Measurements from ENCODE around the gene KDSR.

Gene KDSR

GRCh38 chr18:63402246-63403162 lies 35.5 kb upstream of the KDSR start:
- DNase-seq (ENCODE audit: low read depth) = no peak
- no peak overlapping the region for H3K4me3 ChIP-seq (ENCODE audit: low read length)
- no peak for TF ChIP-seq CTCF (conservative IDR thresholded peaks at IDR 0.05; ENCODE audit: low read length)

GRCh38 chr18:63399300-63399699 lies 32.3 kb upstream of the KDSR start:
- no peak for DNase-seq (ENCODE audit: low read depth)
- no peak for TF ChIP-seq CTCF (conservative IDR thresholded peaks at IDR 0.05; ENCODE audit: low read length)

GRCh38 chr18:63397349-63397748 lies 30.3 kb upstream of the KDSR start:
- no peak for TF ChIP-seq CTCF (conservative IDR thresholded peaks at IDR 0.05; ENCODE audit: low read length)
- DNase-seq (ENCODE audit: low read depth) = no peak
- no peak overlapping the region for H3K4me3 ChIP-seq (ENCODE audit: low read length)

More at GRCh38 chr18:63399300-63399699, 32.3 kb upstream of the KDSR start:
- no peak overlapping the region for H3K4me3 ChIP-seq (ENCODE audit: low read length)

DNA sequence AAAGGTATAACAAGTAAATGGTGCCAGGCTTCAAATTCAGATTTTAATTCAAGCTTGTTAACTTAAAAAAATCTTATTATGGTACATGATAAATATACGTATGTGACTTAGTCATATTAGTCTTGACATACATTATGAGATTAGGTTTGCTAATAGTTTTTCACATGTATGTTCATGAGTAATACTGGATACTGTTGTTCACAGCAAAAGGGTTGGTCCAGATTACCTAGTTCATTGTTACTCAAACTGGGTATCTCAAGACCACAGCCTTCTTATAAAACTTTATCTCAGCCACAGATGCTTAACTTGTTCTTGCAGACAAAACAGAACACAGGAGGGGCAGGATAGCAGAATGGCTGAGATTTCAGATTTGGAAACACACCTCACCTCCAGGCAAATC lies 28.5 kb upstream of the KDSR start:
- TF ChIP-seq CTCF (conservative IDR thresholded peaks at IDR 0.05; ENCODE audit: low read length) = no peak
- DNase-seq (ENCODE audit: low read depth) = no peak
- H3K4me3 ChIP-seq (ENCODE audit: low read length) = no peak overlapping the region

DNA sequence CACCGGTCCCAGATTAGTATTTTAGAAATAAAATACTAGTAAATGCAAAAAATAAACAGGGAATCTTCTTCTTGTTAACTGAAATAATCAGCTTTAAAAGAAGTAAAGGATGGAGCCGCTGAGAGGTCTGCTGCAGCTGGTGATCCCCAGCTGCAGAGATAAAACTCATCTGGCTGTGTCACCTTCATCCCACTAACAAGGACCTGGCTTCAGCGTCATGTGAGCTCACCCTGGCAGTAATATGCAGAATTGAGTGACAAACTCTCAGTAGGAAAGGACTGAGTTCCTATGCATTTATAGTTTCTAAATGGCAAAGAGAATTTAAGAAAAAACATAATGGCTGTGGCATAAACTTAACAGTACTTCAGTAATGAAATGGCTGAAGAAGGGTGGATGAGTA lies 27.9 kb upstream of the KDSR start:
- no peak for TF ChIP-seq CTCF (conservative IDR thresholded peaks at IDR 0.05; ENCODE audit: low read length)
- DNase-seq (ENCODE audit: low read depth) = no peak
- no peak overlapping the region for H3K4me3 ChIP-seq (ENCODE audit: low read length)

DNA sequence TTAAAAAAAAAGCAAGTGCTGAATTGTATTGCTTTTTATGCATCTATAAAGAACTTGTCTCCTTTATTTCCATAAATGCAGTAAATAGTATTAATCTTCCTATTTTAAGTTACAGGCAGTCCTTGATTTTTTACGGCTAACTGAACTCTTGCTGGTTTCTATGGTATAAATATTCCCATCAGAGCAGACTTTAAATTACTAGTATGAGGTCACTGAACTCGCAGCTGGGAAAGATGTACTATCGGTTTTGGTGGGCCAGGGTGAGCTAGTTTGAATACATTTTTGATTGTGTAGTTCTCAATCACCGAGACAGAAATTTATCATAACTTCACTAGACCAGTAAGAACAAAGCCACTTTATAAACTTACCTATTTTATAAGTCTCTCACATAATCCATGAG lies 20.9 kb upstream of the KDSR start:
- DNase-seq (ENCODE audit: low read depth) = no peak
- TF ChIP-seq CTCF (conservative IDR thresholded peaks at IDR 0.05; ENCODE audit: low read length) = no peak
- no peak overlapping the region for H3K4me3 ChIP-seq (ENCODE audit: low read length)

DNA sequence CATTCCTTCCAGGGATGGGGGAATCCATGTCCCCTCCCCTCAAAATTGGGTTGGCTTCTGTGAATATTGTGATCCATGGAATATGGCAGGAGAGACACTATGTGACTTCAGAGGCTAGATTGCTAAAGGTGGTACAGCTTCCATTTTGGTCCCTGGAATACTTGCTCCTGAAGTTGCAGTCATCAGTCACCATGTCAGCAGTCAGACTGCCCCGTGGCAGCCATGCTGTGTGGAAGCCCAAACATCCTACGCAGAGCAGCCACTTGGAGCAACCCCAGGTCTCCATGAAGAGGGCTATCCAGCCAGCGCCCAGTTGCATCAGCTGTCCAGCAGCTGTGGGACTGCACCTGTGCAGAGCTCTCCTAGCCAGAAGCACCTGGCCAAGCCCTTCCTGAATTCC lies 15.8 kb upstream of the KDSR start:
- TF ChIP-seq CTCF (conservative IDR thresholded peaks at IDR 0.05; ENCODE audit: low read length) = no peak
- DNase-seq (ENCODE audit: low read depth) = no peak
- no peak overlapping the region for H3K4me3 ChIP-seq (ENCODE audit: low read length)
